NCI-H1417 treated with DMSO at 0.1 percent for 48 hours (cell line): ENCODE measurements around the gene KRT79.

ENCODE experiments used
- DNase-seq: peaks from one replicate; lab custom pipeline; 2025; lab: John Stamatoyannopoulos, UW

The KRT79 gene

DNA sequence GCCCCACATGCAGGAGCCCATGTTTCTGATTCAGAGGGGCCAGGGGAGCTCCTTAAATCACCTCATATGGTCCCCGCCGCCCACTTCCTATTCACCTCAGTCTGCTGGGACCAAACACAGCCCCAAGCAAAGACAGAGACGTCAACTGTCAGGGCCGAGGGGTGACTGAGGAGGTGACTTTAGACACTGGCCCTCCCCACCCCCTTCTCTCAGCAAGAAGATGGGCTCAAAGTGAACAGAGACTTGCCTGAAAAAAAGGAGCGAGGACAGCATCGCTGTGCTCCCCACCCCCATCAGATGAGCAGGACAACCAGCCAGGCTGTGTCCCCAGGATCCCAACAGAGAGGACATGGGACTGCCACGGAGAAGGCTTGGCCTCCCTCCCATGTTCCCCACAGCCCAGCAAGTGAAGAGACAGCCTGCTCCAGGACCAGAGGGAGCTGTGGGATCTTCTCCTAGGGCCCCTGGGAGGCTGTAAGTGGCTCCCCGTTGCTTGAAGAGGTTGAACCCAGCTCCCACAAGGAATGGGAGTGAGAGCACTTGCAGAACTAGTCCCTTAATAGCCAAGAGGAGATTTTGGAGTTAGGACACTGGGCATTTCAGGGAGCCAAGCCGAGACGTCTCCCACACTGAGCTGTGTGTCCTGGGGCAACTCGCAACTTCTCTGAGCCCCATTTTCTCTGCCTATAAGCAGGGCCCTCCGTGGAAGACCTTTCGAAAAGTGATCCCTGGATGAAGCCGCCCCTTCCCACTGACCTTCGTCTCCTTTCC, 1.3 kb upstream of the KRT79 start:
- no peak for DNase-seq

GRCh38 chr12:52834727-52835001, 553 bp upstream of the KRT79 start:
- DNase-seq: no peak

DNA sequence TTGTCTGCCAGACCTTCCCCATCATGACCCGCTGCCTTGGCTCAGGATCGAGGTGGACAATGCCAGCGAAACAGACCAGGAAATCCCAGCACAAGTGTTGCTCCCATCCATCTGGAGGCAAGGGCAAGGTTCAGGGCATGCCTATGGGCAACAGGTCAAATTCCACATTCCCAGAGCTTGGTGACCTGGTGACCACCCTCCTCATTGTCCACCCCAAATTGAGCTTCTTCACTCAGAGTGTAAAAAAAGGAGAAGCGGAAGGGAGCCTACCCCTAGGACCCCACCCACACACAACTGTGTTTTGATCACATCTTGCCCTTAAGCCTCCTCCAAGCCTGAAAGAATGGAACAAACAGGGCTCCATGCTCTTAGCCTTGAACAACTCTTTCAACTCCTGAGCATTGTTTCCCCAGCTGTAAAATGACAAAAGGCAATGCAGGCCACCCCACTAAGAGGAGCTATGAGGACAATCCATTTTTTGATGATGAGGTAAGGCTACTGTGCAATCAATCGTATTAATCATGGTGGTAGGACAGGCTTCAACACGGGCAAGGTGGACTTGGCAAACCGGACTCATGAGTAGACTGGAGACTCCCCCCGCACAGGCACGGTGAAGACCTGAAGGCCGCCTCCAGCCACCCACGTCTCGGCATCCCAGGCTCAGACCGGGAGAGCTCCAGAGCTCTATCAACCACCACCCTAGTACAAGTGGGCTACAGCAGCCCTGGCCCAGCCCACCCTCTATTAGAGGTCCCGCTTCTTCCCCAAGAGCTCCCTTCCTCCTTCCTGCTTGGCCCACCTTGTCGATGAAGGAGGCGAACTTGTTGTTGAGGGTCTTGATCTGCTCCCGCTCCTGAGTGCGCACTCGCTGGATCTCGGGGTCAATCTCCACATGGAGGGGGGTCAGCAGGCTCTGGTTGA, 866 bp downstream of the KRT79 start:
- DNase-seq: no peak

DNA sequence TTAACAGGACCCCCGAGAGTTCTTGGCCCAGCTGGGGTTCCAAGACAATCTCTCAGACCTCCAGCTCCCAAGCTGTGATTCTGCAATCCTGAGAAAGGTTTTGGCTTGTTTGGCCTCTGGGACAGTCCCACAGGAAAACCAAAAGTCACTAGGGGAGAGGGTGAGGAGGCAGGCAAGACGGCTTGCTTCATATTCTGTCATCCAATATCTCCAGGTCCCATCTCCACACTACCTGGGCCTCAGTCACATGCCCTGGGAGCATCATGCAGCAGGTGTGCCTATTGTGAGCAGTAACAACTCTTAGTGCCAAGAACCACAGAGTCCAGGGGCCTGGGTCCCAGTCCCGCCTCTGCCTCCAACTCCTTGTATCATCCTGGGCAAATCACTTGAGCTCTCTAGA, 1.7 kb downstream of the KRT79 start:
- no peak for DNase-seq

- DNase-seq: no peak
Observed at GRCh38 chr12:52831251-52831650, 2.9 kb downstream of the KRT79 start.

DNA sequence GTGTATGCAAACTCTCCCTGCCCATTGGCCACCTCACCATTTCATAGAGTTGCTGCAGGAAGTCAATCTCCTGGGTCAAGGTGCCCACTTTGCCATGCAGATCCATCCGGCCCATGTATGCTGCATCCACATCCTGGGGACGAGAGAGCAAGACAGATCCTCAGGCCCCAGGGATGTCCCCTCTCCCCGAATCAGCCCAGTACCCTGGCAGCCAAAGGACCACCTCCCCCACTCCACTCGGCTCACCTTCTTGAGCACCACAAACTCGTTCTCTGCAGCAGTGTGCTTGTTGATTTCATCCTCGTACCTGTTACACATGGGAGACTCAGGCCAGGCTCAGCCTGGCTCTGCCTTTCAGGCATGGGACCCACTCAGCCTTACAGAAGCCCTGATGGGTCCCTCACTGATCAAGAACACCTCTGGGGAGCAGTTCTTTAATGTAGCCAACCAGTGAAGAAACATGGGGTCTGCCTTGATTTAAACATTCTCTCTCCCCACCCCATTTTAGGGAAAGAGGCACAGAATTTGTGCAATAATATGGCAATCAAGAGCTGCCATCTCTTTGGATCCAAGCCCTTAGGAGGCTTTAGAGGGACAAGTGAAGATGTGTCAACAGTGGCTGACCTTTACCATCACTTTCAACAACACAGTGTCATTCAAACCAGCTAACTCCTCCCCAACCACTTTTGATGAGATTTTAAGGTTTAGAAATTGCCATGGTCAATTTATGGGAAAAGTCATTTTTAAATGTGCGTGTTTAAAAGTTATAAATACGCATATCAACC, 3.9 kb downstream of the KRT79 start:
- no peak for DNase-seq

DNA sequence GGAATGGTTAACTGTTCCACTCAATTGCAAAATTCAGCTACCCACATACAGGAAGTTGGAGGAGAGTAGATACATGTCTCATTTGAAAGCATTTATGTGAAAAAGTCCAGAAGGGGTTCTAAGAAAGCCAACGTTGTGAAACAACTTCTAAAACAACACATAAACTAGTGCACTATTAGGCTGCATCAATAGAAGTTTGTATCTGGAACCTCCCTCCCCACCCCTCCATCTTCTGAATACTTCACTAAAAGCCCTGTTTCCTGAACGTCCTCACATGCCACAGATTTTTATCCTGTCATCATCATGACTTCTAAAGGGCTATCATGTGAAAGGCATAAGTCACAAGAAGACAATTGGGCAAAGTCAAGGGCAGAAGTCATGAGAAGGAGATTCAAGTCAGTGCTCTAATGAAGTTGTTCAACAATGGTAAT, 5.5 kb downstream of the KRT79 start:
- no peak for DNase-seq

- DNase-seq: no peak
Observed at GRCh38 chr12:52828156-52828555, 6.0 kb downstream of the KRT79 start.

DNA sequence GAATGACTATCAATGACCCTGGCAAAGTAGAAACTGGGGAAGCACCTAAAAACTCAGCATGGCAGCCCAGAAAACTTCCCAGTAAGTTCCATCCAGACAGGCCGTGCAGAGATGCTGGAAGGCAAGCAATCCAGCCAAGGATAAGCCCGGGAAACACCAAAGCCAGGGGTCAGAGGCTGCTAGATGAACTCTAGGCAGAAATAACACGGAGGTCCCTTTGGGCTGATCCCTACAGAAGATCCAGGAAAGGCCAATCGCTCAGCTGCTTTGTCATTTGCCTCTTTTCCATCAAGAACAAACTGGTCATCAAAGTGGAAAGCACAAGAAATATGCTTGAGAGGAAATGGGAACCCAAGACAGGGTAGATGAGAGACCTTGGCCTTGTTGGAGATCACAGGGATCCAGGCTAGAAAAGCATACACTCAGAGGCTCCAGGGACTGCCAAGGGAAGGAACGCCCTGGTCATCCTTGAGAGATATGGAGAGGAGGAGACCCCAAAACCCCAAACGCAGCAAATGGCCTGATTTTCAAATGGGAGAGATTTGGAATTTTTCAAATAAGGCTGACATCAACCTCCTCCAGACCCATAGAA, 6.5 kb downstream of the KRT79 start:
- no peak for DNase-seq

GRCh38 chr12:52826611-52827498, 7.3 kb downstream of the KRT79 start:
- DNase-seq: no peak

DNA sequence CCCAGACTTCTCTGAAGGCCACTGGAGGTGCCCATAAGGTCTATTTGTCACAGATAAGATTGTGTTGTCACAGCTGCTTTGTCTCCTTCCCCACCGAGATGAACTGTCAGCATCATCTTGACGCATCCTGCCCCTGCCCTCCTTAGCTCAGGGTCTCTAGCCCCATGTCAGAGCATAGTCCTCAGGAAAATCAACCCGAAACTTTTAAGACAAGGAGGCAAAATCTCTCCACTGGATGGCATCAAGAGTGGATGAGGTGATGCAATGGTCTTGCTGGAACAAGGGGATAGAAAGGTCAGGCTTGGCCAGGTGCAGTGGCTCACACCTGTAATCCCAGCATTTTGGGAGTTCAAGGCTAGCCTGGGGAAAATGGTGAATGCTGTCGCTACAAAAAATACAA, 8.2 kb downstream of the KRT79 start:
- DNase-seq: no peak

DNA sequence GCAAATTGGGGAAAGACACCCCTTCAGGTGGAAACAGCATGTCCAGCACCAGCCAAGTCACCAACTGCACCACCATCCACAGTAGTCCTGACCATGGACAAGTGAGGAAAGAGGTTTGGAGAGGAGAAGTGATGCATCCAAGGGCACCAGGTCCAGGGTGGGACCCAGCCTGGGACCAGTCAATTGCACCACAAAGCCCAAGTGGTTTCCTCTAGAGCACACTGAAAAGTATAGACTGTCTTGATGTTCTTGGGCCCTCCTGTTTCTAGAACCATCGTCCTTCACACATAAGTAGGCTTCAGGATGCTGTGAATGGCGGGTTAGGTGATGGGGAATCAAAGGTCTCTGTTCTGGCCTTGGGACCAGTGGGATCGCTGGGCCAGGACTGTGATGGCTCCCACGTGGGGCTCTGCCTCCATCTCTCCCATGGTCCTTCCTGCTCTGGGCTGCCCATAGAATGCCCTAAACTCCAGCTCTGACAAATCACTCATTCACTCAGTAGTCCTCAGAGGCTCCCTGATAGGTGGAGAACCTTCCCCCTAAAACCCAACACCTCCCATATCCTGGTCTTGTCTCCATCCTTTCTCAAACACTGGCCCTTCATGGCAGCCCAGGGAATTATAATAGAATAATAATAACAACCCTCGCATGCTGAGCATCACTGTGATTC, 9.2 kb downstream of the KRT79 start:
- DNase-seq: no peak

DNA sequence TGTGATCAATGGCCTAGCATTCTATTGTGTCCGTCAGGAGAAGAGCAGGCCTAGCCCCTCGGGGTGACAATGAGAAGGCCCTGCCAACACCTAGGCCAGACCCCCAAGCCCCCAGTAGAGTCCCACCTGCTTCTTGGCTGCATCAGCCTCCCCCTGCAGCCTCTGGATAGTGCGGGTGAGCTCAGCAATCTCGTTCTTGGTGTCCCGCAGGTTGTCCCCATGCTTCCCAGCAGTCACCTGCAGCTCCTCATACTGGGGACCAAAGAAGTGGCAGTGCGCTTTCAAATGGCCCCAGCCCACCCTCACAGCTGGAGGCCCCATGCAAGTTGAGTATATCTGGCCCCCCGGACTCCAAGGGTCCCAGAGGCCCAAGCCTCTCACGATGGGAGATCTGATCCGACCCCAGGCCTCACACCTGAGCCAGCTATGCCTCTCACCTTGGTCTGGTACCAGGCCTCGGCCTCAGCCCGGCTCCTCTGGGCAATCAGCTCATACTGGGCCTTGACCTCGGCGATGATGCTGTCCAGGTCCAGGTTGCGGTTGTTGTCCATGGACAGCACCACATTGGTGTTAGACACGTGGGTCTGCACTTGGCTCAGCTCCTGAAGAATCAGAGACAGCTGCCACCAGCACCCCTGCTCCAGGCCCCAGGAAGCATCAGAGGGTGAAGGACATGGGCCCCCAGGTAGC, 10.2 kb downstream of the KRT79 start:
- no peak for DNase-seq

- DNase-seq: no peak
Observed at GRCh38 chr12:52822771-52823510, 11.2 kb downstream of the KRT79 start.

DNA sequence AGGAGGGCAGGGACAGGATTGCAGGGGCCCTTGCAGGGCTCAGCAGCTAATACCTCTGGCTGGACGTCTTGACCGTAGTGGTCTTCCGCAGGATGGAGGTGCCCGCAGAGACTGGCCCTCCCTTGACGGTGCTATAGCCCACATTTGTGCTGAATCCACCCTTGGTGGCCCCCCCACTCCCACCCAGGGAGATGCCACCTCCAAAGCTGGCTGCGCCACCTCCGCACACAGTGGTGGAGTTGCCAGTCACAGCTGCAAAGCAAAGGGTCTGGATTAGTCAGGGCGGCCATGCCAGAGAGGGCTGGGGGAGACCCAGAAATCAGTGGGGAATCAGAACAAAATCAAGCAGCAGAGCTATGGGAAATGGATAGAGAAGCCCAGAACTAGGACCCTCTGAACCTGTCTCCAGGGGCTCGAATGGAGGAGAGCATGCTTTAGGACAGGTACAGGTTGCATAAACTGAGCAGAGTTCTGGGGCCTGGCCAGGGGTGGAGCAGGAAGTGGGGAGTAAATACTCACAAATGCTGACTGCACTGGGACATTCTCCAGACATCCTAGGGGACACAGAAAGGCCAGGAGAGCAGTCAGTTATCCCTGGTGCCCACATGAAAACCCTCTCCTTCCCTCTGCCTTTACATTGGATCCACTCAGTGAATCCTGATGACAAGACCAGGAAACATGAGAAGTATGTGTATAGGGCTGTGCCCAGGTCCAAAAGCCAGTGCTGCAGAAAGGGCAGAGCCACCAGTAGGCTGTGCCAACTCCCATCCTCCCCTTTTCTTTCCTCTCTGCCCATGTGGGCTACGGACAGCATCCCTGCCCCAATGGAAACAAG, 12.1 kb downstream of the KRT79 start:
- no peak for DNase-seq

DNA sequence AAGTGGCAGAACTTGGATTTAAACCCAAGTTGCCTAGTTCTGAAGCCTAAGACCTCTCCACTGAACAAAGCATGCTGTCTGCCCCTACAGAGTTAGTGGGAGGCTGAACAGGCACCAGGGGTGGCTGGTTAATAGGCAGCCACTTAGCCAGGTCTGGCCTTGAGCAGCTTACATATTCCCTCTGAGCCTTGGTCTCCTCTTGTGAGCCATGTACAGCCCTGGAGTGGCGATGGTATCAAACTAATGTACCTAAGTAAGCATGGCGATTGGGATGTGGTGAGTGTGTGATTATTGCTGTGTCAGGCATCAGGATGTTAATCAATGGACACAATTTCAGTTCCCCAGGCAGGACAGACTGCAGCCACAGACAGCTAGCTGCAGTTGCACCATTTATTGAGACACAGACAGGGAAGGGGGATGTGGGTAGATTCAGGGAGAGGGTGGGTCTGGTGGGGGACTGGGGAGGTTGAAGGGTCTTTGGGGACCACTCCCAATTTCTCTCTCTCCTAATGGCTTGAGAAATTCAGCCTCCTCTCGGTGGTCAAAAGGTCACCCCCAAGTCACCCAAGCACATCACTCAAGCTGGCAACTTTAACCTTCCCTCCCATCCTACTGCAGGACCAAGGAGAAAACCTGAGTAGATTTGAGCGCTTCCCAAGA, 12.9 kb downstream of the KRT79 start:
- no peak for DNase-seq

- no peak for DNase-seq
Observed at GRCh38 chr12:52820521-52820920, 13.6 kb downstream of the KRT79 start.
